ENCODE data around the gene RBM10. TPM values are rescaled to one million over a fixed set of nuclear protein-coding genes. Genes with fewer than 3 reads are reported as not detected.

RBM10 gene
- total and polyA plus RNA-seq, 2 experiments from 2014 or later = 39.5 to 101 TPM

- peaks cover 15% of the 10 kb centered on the region; the same call in 2 of the 3 replicates for H3K4me1 Mint-ChIP-seq
- H2AFZ ChIP-seq = no peak overlapping the region
- no peaks in the 10 kb centered on the region; the same call in 1 of the 2 replicates for H4K20me1 ChIP-seq (replicated peaks; ENCODE audit: insufficient read depth)
- no peaks in the 10 kb centered on the region for H3K9me2 ChIP-seq (ENCODE audit: insufficient read depth)
- ATAC-seq (no peak), DNase-seq (ENCODE audit: low spot score) (no peak)
- H3K4me3 ChIP-seq = peak overlapping the region; percentile 79
- H3K9me3 Mint-ChIP-seq = no peaks in the 10 kb centered on the region
- H3K27me3 ChIP-seq (ENCODE audit: insufficient read depth) = no peaks in the 10 kb centered on the region
- no peak overlapping the region for H3K27ac Mint-ChIP-seq
- H3K4me2 ChIP-seq = peak overlapping the region; percentile 83
- peak overlapping the region; percentile 46 for H3K4me3 Mint-ChIP-seq
- H3K36me3 Mint-ChIP-seq (ENCODE audit: low read depth) = peaks cover 22% of the 10 kb centered on the region
- TF ChIP-seq ZNF331 (CRISPR knock-in tag; IDR thresholded peaks at IDR 0.05; ENCODE audit: low read depth) (no peak), JUNB (IDR thresholded peaks at IDR 0.05; ENCODE audit: unreplicated experiment) (no peak), NANOG (IDR thresholded peaks at IDR 0.05; ENCODE audit: borderline replicate concordance) (no peak), STAT1 (IDR thresholded peaks at IDR 0.05; ENCODE audit: unreplicated experiment) (no peak), EZH2phosphoT487 (IDR thresholded peaks at IDR 0.05; ENCODE audit: unreplicated experiment) (no peak), CTCF (conservative IDR thresholded peaks at IDR 0.05; ENCODE audit: low read depth in 2 of 2) (no peak), ZNF114 (CRISPR knock-in tag; IDR thresholded peaks at IDR 0.05) (no peak), CREB1 (CRISPR knock-in tag; IDR thresholded peaks at IDR 0.05; ENCODE audit: low read depth) (no peak), EZH2 (IDR thresholded peaks at IDR 0.05; ENCODE audit: low read depth, unreplicated experiment) (no peak)
- TF ChIP-seq, protein P1, sequence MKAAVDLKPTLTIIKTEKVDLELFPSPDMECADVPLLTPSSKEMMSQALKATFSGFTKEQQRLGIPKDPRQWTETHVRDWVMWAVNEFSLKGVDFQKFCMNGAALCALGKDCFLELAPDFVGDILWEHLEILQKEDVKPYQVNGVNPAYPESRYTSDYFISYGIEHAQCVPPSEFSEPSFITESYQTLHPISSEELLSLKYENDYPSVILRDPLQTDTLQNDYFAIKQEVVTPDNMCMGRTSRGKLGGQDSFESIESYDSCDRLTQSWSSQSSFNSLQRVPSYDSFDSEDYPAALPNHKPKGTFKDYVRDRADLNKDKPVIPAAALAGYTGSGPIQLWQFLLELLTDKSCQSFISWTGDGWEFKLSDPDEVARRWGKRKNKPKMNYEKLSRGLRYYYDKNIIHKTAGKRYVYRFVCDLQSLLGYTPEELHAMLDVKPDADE (IDR thresholded peaks at IDR 0.05) = no peak
- H3K27me3 Mint-ChIP-seq (ENCODE audit: insufficient read depth, low read depth, poor library complexity) = peaks cover 12% of the 10 kb centered on the region
- H3K4me1 ChIP-seq (ENCODE audit: insufficient read depth) = peaks cover 8% of the 10 kb centered on the region; the same call in 1 of the 2 replicates
- no peaks in the 10 kb centered on the region for H3F3A ChIP-seq (replicated peaks; ENCODE audit: low read depth)
- no peaks in the 10 kb centered on the region for H3K36me3 ChIP-seq (ENCODE audit: insufficient read depth)
- H3K27ac ChIP-seq (ENCODE audit: low read depth) = no peak overlapping the region
- H3K79me2 ChIP-seq (replicated peaks; ENCODE audit: insufficient read depth) = peaks cover 79% of the 10 kb centered on the region
Observed at GRCh38 chrX:47146936-47147859, 2.2 kb downstream of the RBM10 start.

DNA sequence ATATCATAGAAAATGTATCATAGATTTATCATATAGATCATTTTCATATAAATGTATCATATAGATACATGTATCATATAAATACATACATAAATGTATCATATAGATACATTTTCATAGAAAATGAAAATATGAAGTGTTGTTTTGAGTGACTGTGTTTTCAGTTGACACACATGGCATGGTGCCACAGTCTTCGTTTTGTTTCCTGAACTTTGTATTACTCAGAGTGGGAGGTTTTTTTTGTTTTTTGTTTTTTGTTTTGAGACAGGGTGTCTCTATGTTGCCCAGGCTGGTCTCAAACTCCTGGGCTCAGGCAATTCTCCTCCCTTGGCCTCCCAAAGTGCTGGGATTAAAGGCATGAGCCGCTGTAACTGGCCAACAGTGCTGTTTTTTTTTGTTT lies 3.9 kb downstream of the RBM10 start:
- Histone ChIP-seq H3K9me2 (ENCODE audit: insufficient read depth) (no peaks in the 10 kb centered on the region), H3K27ac (ENCODE audit: low read depth) (no peak overlapping the region), H3F3A (replicated peaks; ENCODE audit: low read depth) (no peaks in the 10 kb centered on the region), H3K36me3 (ENCODE audit: insufficient read depth) (no peaks in the 10 kb centered on the region), H3K4me1 (ENCODE audit: insufficient read depth) (peaks cover 5% of the 10 kb centered on the region; the same call in 1 of the 2 replicates), H3K79me2 (replicated peaks; ENCODE audit: insufficient read depth) (peaks cover 86% of the 10 kb centered on the region), H3K27me3 (ENCODE audit: insufficient read depth) (no peaks in the 10 kb centered on the region), H4K20me1 (replicated peaks; ENCODE audit: insufficient read depth) (no peaks in the 10 kb centered on the region; the same call in 1 of the 2 replicates), H3K4me3 (no peak overlapping the region), H3K4me2 (no peak overlapping the region), H2AFZ (no peak overlapping the region)
- Mint-ChIP-seq H3K4me1 (peaks cover 15% of the 10 kb centered on the region; the same call in 2 of the 3 replicates), H3K27me3 (ENCODE audit: insufficient read depth, low read depth, poor library complexity) (peaks cover 12% of the 10 kb centered on the region), H3K27ac (no peak overlapping the region), H3K9me3 (no peaks in the 10 kb centered on the region), H3K4me3 (no peak overlapping the region), H3K36me3 (ENCODE audit: low read depth) (peaks cover 20% of the 10 kb centered on the region; the same call in 2 of the 3 replicates)
- ATAC-seq = no peak
- no peak for DNase-seq (ENCODE audit: low spot score)
- TF ChIP-seq ZNF462 (CRISPR knock-in tag; IDR thresholded peaks at IDR 0.05) (no peak), JUNB (IDR thresholded peaks at IDR 0.05; ENCODE audit: unreplicated experiment) (no peak), STAT1 (IDR thresholded peaks at IDR 0.05; ENCODE audit: unreplicated experiment) (no peak), EZH2 (IDR thresholded peaks at IDR 0.05; ENCODE audit: low read depth, unreplicated experiment) (no peak)

All from GM23338 (cell line).